Measurements from ENCODE around the gene STKLD1.

STKLD1 gene

GRCh38 chr9:133379153-133380086 is 3.3 kb downstream of the STKLD1 start:
- DNase-seq (ENCODE audit: low spot score): no peak
- TF ChIP-seq, protein P1, sequence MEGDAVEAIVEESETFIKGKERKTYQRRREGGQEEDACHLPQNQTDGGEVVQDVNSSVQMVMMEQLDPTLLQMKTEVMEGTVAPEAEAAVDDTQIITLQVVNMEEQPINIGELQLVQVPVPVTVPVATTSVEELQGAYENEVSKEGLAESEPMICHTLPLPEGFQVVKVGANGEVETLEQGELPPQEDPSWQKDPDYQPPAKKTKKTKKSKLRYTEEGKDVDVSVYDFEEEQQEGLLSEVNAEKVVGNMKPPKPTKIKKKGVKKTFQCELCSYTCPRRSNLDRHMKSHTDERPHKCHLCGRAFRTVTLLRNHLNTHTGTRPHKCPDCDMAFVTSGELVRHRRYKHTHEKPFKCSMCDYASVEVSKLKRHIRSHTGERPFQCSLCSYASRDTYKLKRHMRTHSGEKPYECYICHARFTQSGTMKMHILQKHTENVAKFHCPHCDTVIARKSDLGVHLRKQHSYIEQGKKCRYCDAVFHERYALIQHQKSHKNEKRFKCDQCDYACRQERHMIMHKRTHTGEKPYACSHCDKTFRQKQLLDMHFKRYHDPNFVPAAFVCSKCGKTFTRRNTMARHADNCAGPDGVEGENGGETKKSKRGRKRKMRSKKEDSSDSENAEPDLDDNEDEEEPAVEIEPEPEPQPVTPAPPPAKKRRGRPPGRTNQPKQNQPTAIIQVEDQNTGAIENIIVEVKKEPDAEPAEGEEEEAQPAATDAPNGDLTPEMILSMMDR (IDR thresholded peaks at IDR 0.05): no peak
- Histone ChIP-seq H3K4me3 (no peak overlapping the region), H3K27ac (no peak overlapping the region)

GRCh38 chr9:133380734-133381133 is 4.6 kb downstream of the STKLD1 start:
- Histone ChIP-seq H3K27ac (no peak overlapping the region), H3K4me3 (no peak overlapping the region)
- DNase-seq (ENCODE audit: low spot score): no peak
- TF ChIP-seq, protein P1 (IDR thresholded peaks at IDR 0.05): no peak

GRCh38 chr9:133382507-133383141 is 6.5 kb downstream of the STKLD1 start:
- no peak for DNase-seq (ENCODE audit: low spot score)
- TF ChIP-seq, protein P1 (IDR thresholded peaks at IDR 0.05): no peak
- Histone ChIP-seq H3K27ac (no peak overlapping the region), H3K4me3 (no peak overlapping the region)

- DNase-seq (ENCODE audit: low spot score): no peak
- TF ChIP-seq, protein P1 (IDR thresholded peaks at IDR 0.05): no peak
- Histone ChIP-seq H3K27ac (no peak overlapping the region), H3K4me3 (no peak overlapping the region)
These were observed 7.3 kb downstream of the STKLD1 start for GRCh38 chr9:133383438-133383837.

GRCh38 chr9:133384736-133385321 is 8.7 kb downstream of the STKLD1 start:
- TF ChIP-seq, protein P1 (IDR thresholded peaks at IDR 0.05): no peak
- Histone ChIP-seq H3K4me3 (no peak overlapping the region), H3K27ac (no peak overlapping the region)
- DNase-seq (ENCODE audit: low spot score): no peak

DNA sequence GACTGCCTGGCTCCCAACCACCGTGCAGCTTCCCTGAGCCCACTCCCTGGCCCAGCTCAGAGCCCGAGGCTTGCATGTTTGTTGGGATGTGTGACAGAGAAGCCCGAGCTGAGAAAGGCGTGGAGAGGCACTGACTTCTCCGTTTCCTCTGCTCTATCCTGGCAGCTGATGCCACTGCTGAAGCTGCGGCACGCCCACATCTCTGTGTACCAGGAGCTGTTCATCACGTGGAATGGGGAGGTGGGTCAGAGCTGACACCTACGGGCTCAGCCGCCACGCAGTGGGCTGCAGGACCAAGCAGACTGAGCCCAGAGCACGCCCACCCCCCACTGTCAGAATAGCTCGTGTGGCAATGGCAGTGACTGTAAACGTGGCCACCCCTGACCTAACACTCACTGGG is 9.3 kb downstream of the STKLD1 start:
- Histone ChIP-seq H3K27ac (no peak overlapping the region), H3K4me3 (no peak overlapping the region)
- DNase-seq (ENCODE audit: low spot score): no peak
- TF ChIP-seq, protein P1 (IDR thresholded peaks at IDR 0.05): no peak
